Skin of body (tissue), 2 donors: ENCODE measurements around the gene GPD2. TPM values are rescaled to one million over a fixed set of nuclear protein-coding genes. Genes with fewer than 3 reads are reported as not detected.

ENCODE experiments used
- DNase-seq: peaks from one replicate; lab custom pipeline; 2025; lab: John Stamatoyannopoulos, UW
- total RNA-seq: library from RNA; depleted of rRNA; stranded (reverse); fragments of >200 nt; gene quantifications from one replicate; pipeline ENCODE4 v1.2.3, GENCODE V29; 2014

The GPD2 gene
- total RNA-seq = 29.7 TPM

DNA sequence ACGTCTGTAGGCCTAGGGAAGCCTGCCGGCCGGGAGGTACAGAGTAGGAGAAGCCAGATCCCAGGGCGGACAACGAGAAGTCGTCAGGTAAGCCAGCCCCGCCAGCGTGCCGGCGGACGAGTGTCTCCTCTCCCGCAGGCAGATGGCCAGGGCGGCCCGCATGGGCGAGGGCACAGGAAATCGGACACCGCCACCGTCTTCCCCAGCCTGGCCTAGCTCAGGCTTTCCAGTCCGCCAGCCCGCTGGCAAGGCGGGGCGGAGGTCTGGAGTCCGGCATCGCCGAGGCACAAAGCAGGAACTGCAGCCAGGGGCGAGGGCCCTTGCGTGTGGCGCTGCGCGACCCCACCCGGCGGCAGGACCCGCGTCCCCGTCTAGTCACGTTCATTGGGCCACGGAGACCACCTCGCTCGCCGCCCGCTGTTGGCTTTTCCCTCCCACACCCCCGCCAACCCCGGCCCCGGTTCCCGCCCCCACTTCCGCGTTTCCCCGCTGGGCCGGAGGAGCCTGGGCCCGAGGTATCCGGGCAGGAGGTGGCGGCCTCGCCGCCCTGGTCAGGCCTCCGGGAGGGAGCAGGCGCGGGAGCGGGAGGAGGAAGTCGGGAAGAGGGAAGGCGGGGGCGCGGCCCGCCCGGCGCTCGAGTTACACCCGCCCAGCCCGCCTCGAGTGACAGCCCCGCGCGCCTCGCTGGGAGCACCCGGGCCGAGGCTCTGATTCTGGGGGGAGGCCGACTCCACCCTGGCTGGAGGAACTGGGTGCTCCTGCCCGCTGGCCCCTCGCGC lies at the start of gene GPD2:
Gene GPD2, plus strand, starts transcription at position 662 of the 779 bp plus-strand sequence. CDS start 39,727 bp downstream, outside the sequence.
- DNase-seq = peak; percentile 83

DNA sequence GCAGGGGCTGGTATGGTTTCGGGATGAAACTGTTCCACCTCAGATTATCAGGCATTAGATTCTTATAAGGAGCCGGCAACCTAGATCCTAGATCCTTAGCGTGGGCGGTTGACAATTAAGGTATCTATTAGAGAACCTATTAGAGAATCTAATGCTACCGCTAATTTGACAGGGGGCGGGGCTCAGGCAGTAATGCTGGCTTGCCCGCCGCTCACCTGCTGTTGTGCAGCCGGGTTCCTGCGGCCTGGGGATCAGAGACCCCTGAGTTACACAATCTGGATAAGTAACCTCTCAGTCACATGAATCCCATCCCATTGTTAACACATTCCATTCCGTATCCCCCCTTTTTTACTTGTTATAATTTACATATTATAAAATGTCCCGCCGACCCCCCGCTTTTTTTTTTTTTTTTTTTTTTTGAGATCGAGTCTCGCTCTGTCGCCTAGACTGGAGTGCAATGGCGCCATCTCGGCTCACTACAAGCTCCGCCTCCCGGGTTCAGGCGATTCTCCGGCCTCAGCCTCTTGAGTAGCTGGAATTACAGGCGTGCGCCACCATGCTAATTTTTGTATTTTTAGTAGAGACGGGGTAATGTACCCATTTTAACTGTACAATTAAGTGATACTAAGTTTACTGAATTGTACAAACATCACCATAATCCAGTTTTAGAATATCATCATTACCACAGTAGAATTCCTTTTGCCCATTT lies 42.0 kb upstream of the GPD2 start:
- DNase-seq = no peak

DNA sequence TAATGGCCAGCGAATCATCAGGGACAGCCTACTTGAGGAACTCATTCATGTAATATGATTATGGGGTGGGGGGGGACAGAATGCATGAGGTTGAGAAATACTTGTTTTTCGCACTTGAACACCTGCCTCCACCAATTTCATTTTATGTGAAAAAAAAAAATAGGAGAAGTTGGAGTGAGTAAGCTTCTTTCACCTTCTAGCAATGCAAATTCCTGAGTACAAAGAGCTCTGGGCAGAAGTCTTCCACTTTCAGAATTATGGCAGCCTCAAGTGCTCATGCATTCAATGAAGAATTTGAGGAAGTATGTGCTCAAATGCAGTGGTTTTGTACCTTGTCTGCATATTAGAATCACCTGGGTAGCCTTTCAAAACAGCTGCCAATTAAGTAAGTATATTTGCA lies 40.1 kb upstream of the GPD2 start:
- no peak for DNase-seq

DNA sequence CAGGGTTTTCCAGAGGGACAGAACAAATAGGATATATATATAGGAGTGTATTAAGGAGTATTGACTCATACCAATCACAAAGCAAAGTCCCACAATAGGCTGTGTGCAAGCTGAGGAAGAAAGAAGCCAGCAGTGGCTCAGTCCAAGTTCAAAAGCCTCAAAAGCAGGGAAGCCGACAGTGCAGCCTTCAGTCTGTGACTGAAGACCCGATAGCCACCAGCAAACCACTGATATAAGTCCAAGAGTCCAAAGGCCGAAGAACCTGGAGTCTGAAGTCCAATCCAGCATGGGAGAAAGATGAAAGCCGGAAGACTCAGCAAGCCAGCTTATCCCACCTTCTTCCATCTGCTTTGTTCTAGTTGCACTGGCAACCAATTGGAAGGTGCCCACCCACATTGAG lies 39.0 kb upstream of the GPD2 start:
- DNase-seq = no peak

DNA sequence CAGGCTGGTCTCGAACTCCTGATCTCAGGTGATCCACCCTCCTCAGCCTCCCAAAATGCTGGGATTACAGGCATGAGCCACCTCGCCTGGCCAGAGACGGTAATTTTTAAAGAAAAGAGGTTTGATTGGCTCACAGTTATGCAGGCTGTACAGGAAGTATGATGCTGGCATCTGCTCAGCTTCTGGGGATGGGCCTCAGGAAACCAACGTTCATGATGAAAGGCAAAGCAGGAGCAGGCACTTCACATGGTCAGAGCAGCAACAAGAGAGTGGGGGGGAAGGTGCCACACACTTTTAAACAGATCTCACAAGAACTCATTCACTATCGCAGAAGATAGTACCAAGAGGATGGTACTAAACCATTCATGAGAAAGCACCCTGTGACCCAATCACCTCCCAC lies 38.0 kb upstream of the GPD2 start:
- no peak for DNase-seq

DNA sequence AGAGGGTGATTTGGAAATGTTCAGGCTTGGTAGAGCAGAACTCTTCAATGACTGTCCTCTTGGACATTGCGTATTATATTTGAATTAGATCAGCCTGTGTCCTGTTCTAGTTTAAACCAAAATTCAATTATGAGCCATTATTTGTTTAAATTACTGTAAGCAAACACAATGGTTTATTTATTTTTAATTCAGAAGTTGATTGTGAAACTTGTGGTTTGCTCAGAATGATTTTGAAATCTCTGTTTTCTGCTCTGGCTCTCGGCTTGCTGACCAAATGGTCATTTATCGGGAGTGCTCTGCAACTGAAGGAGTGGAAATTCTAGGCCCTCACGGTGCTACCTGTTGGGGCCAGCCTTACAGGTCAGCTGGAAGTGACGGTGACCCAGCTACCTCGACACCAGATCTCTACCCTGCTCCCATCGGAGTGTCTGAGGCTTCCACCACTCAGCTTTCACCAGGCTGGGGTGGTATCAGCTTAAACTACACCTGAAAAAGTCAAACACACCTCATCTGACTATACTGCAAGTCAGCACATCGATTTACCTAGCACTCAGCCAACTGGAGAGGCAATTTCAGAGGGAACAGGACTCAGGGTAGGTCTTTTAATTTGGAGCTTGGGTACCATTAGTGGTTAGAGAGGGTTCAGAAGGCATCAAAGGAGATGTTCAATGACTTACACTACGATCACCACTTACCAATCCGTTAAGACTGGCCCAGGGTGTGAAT lies 36.8 kb upstream of the GPD2 start:
- no peak for DNase-seq

DNA sequence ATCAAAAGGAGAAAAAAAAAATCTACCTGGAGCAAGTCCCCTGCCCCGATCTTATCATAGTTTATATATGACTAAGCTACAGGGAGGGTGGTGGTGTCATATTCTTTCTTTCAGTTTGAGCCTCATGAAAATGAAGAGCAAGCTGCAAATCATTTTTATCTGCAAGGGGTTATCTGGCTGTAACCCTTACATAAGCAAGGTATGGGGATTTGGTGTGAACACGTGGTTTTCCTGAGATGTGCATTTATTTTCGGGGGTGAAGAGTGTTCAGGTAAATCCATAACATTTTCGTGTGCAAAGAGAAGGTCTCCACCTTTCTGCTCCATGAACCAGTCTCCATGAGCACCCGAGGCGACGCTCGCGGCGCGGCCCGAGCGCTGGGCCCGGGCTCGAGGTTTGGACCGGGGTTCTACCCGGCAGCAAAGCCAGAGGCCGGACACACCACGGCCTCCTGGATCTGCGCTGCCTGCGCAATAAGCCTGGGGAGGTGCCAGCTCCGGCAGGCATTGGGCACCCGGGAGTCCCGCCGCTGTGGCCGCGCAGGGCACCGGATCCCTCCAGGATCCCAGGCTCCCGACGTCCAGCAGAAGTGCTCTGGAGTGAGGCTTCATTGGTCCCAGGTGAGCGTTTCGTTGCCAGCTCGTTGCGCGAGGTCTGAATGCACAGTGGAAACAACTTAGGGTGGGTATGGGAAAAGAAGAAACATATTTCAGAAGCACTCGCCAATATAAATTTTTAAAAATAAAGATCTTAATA lies 36.1 kb upstream of the GPD2 start:
- DNase-seq = peak; percentile 40

DNA sequence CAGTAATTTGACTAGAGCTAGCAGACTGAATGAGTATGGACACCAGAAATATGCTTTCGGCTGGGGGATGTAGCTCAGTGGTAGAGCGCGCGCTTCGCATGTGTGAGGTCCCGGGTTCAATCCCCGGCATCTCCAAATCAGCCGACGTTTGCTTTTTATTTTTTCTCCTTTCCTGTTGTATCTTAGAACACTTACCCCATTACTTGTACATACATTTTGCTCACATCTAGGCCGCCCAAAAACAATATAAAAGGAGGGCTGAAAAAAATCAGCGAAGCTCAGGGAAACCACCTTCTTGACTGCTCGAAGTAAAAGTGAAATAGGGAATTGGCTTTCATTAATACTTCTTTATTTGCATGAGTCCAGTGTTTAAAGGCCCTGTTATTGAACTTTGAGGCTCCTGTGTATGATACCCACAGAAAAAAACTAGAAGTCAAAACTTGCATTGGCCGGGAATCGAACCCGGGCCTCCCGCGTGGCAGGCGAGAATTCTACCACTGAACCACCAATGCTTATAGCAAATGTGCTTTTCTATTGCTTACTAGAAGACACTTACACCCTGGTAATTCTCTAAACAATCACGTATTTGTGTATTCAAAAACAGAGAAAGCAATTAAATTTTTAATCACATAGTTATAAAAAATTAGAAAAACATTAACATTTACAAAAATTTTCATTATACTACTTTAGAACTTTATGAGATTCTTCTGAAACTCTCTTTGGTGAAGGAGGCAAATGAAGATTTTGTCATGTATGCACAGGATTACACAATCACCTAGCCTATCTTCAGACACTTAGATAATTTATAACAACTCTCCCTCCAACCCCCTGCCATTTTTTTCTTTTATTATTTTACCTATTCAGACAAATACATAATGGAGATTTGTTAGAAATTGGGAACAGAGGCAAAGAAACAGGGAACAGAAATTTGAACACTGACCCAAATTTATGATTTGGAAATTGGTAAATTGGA lies 35.2 kb upstream of the GPD2 start:
- DNase-seq = peak; percentile 91

DNA sequence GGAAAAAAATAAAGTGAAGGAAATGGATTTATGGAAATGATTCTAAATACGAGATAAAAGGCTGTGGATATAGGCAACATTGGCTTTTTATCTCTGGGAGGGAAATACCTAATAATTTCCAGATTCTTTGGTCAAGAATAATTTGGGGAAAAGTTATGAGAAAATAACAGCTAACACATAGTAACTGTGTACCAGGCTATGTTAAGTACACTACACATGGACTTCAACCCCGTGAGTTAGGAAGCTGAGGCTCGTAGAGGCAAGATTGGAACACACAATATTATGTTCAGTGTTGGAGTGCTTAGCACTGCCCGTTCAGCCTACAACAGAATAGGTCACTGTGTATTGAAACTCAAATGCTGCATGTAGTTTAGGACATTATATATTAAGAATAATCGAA lies 34.3 kb upstream of the GPD2 start:
- DNase-seq = no peak

DNA sequence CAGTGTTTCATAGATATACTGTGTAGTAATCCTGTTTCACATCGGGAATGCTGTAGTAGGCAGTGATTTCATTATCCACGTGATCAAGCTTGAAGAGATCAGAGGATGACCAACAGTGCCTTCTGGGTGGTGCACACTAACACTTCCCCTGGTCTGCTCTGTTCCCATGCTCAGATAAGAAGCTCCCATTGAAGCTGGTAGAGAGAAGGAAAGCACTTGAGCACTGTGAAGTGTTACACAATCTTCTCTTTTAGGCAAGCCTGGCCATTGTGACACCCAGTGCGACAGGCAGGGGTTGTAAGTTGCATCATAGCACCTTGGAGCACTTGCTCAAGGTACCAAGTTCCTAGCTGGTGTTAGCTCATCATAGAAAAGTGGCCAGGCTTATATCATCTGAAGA lies 30.6 kb upstream of the GPD2 start:
- no peak for DNase-seq

DNA sequence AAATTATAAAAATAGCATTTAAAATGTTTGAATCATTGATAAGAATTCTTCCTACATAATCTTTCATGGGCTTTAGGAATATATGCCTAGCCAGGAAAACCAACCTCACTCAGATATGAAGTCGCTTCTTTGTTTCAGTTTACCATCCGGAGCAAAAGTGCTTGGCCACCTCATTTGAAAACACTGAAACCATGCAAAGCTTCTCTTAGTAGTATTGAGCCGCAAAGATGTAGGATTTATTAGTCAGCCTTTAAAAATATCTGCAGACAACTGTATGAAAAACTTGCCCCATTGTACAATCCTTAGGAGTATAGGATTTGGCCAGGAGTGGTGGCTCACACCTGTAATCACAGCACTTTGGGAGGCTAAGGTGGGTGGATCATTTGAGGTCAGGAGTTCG lies 24.3 kb upstream of the GPD2 start:
- DNase-seq = no peak

DNA sequence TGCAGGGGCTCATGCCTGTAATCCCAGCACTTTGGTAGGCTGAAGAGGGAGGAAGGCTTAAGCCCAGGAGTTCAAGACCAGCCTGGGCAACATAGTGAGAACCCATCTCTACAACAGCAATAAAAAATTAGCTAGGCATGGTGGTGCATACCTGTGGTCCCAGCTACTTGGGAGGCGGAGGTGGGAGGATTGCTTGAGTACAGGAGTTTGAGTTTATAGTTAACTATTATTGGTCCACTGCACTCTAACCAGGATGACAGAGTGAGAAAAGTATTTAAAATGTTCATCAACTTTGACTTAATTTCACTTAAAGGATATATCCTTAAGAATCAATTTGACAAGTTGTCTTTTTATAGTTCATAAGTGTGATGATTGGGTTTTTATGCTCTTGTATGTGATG lies 14.3 kb upstream of the GPD2 start:
- no peak for DNase-seq

DNA sequence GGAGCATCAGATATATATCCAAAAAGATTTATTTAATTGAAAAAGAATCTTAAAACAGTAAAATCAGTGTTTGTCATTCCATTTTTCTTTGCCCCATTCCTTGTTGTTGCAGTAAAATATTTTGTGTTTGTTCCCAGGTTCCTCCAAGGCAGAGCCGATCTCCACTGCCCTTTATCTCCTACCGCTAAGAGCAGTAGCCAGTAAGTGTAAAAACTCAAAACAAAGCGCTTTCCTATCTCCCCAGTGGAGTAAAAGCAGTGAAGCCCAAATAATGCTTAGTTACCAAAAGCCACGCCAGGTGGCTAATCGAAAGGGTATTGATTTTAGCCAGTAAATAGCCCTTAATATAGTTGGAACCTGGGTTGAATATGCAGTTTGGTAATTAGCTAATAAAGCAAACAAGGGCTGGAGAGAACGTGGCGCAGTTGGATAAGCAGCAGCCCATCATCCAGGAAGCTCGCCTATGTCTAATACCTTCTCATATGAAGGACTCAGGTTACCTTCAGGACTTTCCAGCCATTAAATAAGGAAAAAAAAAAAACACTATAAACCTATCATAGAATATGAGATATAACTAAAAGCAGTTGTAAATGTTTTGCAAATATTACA lies 12.4 kb upstream of the GPD2 start:
- DNase-seq = no peak

DNA sequence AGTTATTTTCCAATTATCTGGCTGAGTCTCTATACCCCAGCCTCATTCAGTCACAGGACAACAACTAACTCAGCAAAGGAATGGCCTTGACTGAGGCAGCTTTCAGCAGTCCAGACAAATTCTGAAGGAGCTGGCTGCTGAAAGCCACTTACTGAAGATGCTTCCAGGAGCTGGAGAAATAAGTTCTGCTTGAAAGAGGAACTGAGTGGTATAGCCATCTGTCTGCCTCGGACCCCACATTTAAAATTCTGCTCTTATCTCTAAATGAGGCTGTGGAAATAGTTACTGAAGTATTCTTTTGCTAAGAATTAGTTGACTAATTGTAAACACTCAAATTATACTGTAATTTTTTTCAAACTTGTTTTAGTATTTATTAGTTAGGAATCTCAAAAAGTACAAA lies 9.1 kb upstream of the GPD2 start:
- DNase-seq = no peak

DNA sequence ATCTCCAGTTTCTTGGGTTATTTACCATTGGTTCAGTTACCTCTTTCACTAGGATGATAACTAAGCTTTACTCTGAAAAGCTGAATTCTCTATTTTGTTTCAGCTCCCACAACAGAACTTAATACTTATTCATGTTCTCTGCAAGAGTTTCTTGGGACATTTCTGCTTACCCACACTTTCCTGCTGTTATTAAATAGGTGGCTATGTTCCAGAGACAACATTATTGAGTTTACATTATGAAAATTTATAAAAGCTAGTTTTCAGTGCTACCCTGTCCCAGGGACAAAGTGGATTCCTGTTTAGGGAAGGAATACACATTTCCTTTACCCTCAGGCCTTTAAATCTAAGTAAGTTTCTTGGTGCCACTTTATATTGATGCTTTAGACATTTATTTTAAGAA lies 7.0 kb upstream of the GPD2 start:
- no peak for DNase-seq

DNA sequence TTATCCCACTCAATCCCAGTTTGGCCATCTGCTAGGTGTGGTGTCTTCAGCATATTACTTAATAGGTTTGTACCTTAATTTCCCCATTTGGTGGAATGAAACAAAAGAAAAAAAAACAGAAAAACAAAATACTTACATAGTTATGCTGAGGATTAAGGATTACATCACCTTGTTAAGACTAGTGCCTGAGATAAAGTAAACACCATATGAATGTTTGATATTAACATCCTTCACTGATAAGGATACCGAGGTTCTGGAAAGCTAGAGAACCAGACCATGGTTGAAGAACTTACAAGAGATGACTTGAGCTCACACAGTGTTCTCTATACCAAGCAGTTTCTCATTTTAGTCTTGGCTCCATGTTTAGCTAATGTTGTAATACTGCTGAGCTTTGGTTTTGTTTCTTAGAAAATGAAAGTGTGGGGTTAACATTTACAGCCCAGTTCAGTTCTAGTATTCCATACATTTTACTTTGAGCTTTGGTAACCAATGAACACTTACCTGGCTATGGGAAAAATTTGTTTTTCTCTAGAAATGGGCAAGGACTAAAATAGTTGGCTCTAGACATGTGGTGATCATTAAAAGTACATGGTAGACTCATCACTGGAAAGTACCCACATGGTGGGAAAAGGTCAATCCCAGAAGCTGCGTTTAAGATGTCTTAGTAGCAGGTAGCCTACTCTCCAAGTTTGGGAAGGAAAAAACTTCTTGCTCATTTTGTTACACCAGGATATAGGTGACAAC lies 5.8 kb upstream of the GPD2 start:
- DNase-seq = no peak

DNA sequence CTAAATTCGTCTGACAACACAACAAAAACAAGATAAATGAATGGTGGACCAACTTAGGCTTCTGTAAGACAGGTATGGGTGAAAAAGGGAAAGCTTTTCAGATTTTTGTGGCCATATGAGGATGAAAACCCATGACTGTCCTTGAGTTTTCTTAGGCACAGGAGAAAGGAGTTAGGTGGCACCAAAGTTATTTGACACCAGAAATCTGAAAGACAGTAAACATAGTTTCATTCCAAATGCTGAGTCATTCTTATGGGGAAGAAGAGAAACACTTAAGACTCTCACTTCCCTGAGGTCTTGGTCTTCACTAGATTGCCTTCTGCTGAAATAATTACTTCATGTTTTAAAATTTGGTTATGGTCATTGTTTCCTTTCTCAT lies 5.2 kb upstream of the GPD2 start:
- DNase-seq = no peak

DNA sequence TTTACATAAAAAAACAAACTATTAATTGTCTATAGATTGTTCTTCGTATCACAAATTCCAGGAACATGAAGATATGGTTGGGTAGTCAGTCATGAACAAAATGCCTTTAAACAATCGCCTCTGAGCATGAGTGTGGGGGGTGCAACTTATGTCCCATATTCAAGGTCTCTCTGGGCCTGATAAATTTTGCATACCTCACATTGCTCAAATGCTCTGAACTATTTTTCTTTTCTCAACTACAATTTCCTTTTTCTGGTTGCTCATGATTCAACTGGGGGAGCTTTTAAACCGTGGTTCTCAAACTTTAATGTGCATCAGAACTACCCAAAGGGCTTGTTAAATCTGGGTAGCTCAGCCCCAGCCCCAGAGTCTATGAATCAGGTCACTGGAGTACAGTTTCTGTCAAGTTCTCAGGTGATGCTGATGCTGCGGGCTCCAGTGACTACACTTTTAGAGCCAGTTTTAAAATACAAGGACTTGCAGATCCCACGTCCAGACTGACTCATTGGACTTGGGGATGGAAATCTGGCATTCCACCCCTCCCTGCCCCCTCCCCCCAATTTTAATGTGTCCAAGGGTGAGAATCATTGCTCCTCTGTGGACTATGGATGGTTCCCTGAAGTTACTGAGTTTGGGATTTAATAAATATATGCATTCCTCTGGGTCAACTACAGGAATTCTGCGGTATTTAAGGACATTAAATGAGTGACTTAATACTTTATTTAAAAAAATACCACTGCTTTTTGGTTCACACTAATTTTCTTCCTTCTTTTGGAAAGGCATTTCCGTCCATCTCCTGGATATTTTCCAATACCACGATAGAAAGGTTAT lies 1.5 kb upstream of the GPD2 start:
- DNase-seq = no peak

DNA sequence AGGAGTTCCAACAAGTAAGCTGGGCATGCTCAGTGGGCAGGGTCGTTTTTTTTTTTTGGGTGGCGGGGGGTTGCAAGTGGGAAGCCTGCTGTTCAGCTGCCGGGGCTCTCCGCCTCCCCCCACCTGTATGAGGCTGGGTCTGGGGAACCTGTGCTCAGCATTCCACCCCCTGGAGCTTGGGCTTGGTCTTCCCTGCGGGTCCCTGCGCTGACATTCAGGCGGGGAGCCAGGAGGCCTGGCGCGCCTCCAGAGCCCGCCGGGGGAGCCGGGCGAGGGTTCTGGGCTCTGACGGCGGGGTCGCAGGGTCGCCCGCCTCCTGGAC lies 822 bp upstream of the GPD2 start:
- no peak for DNase-seq
